Measurements from ENCODE around the gene RETREG1. TPM values are rescaled to one million over a fixed set of nuclear protein-coding genes. Genes with fewer than 3 reads are reported as not detected.

Gene RETREG1
- total and polyA plus RNA-seq, 2 experiments from 2014 or later: 2.3 to 3.6 TPM

DNA sequence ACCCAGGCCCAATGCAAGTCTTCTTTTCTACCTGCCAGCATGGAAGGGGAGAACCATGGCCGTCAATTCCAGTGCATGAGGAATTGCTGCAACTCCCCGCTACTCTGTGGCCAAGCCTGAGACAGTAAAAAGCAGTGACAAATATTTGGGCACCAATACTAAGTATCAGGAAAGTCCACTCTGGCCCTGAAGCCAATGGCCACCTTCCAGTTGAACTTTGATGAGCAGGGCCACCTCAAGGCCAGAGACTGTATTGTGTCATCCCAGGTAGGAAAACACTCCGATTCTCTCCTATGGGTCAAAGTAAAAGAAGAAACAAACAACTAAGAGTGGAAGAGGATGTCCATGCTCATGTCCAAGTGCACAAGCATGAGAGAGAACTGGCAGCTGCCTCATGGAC lies 27.1 kb downstream of the RETREG1 start (continued):
- TF ChIP-seq, protein P1, sequence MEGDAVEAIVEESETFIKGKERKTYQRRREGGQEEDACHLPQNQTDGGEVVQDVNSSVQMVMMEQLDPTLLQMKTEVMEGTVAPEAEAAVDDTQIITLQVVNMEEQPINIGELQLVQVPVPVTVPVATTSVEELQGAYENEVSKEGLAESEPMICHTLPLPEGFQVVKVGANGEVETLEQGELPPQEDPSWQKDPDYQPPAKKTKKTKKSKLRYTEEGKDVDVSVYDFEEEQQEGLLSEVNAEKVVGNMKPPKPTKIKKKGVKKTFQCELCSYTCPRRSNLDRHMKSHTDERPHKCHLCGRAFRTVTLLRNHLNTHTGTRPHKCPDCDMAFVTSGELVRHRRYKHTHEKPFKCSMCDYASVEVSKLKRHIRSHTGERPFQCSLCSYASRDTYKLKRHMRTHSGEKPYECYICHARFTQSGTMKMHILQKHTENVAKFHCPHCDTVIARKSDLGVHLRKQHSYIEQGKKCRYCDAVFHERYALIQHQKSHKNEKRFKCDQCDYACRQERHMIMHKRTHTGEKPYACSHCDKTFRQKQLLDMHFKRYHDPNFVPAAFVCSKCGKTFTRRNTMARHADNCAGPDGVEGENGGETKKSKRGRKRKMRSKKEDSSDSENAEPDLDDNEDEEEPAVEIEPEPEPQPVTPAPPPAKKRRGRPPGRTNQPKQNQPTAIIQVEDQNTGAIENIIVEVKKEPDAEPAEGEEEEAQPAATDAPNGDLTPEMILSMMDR (conservative IDR thresholded peaks at IDR 0.05; ENCODE audit: low read depth in 2 of 2): no peak
- no peak for TF ChIP-seq ZNF114 (CRISPR knock-in tag; IDR thresholded peaks at IDR 0.05)
- TF ChIP-seq STAT1 (IDR thresholded peaks at IDR 0.05; ENCODE audit: unreplicated experiment): no peak
- TF ChIP-seq NANOG (IDR thresholded peaks at IDR 0.05; ENCODE audit: borderline replicate concordance): no peak
- TF ChIP-seq JUNB (IDR thresholded peaks at IDR 0.05; ENCODE audit: unreplicated experiment): no peak

DNA sequence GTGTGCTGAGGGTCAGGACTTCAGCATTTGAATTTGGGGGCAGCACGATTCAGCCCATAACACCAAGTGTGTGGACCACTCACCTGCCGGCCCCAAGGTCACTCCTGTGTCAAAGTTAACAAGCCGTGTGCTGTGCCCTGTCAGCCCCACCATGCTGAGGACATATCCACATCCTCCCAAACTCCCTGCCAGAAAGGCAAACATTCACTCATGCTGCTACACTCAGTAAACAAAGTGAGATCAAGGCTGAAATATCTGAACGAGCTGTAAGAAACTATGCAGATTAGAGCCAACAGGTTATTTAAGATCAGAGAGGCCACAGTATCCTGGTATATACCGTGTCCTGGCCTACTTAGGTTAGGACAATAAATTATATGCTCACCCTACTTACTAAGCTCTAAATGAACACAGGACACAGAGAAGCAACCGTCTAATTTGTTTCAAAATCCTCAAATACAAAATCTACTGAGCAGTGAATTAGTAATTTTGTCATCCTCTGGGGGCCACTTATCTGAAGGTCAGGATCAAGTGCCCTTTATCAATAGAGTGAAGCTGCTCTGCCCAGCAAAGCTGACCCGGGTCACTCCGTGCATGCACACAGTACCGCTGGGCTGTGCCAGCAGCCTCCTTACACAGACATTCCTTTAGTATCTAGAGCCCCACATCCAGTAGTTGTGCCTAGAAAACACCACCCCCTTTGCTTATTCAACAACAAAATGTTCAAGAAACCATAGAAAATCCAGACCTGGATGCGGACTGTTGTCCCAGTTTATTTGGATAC lies 28.2 kb downstream of the RETREG1 start:
- no peak for ATAC-seq
- TF ChIP-seq EZH2phosphoT487 (IDR thresholded peaks at IDR 0.05; ENCODE audit: unreplicated experiment) (no peak), JUNB (IDR thresholded peaks at IDR 0.05; ENCODE audit: unreplicated experiment) (no peak), EZH2 (IDR thresholded peaks at IDR 0.05; ENCODE audit: low read depth, unreplicated experiment) (no peak)
- no peaks in the 10 kb centered on the region for H3F3A ChIP-seq (replicated peaks; ENCODE audit: low read depth)
- no peak overlapping the region for H3K4me3 ChIP-seq
- no peaks in the 10 kb centered on the region for H3K36me3 ChIP-seq (ENCODE audit: insufficient read depth)
- peaks cover 22% of the 10 kb centered on the region for H3K4me1 ChIP-seq (ENCODE audit: insufficient read depth)
- no peak overlapping the region for H2AFZ ChIP-seq
- H3K79me2 ChIP-seq (replicated peaks; ENCODE audit: insufficient read depth): no peaks in the 10 kb centered on the region
- peaks cover 9% of the 10 kb centered on the region; the same call in 1 of the 2 replicates for H3K9me2 ChIP-seq (ENCODE audit: insufficient read depth)
- H3K27me3 Mint-ChIP-seq (ENCODE audit: insufficient read depth, low read depth, poor library complexity): peaks cover 3% of the 10 kb centered on the region
- H3K27ac ChIP-seq (ENCODE audit: low read depth): no peak overlapping the region
- H3K36me3 Mint-ChIP-seq (ENCODE audit: low read depth): peaks cover 12% of the 10 kb centered on the region
- H4K20me1 ChIP-seq (replicated peaks; ENCODE audit: insufficient read depth): no peaks in the 10 kb centered on the region
- H3K4me1 Mint-ChIP-seq: peaks cover 24% of the 10 kb centered on the region
- no peak overlapping the region for H3K4me2 ChIP-seq
- H3K27me3 ChIP-seq (ENCODE audit: insufficient read depth): no peaks in the 10 kb centered on the region
- H3K27ac Mint-ChIP-seq: no peak overlapping the region
- H3K4me3 Mint-ChIP-seq: no peak overlapping the region
- DNase-seq (ENCODE audit: low spot score): no peak
- H3K9me3 Mint-ChIP-seq: peaks cover 9% of the 10 kb centered on the region

DNA sequence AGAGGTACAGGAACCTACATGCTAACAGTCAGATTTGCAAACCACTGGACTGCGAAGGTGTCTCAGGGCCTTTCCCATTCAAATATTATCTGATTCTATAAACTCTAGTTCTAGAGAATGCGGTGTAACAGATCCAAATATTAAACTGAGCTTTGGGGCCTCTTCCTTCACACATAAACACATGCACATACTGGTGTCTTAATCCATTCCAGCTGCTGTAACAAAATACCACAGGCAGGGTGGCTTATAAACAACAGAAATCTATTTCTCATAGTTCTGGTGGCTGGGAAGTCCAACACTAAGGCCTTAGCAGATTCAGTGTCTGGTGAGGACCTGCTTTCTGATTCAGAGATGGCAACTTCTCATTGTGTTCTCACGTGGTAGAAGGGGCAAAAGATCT lies 30.2 kb downstream of the RETREG1 start:
- no peak overlapping the region for H3K4me3 Mint-ChIP-seq
- peaks cover 9% of the 10 kb centered on the region; the same call in 1 of the 2 replicates for H3K9me2 ChIP-seq (ENCODE audit: insufficient read depth)
- peaks cover 18% of the 10 kb centered on the region for H3K4me1 ChIP-seq (ENCODE audit: insufficient read depth)
- no peaks in the 10 kb centered on the region for H3K79me2 ChIP-seq (replicated peaks; ENCODE audit: insufficient read depth)
- no peaks in the 10 kb centered on the region for H4K20me1 ChIP-seq (replicated peaks; ENCODE audit: insufficient read depth)
- no peaks in the 10 kb centered on the region for H3K27me3 ChIP-seq (ENCODE audit: insufficient read depth)
- no peak overlapping the region for H3K4me2 ChIP-seq
- peaks cover 9% of the 10 kb centered on the region for H3K9me3 Mint-ChIP-seq
- no peak overlapping the region for H3K27ac Mint-ChIP-seq
- no peak overlapping the region for H3K27ac ChIP-seq (ENCODE audit: low read depth)
- DNase-seq (ENCODE audit: low spot score): no peak
- H3K36me3 Mint-ChIP-seq (ENCODE audit: low read depth): peaks cover 12% of the 10 kb centered on the region
- no peak overlapping the region for H2AFZ ChIP-seq
- peaks cover 24% of the 10 kb centered on the region for H3K4me1 Mint-ChIP-seq
- H3K4me3 ChIP-seq: no peak overlapping the region
- H3K27me3 Mint-ChIP-seq (ENCODE audit: insufficient read depth, low read depth, poor library complexity): no peaks in the 10 kb centered on the region
- ATAC-seq: no peak
- H3K36me3 ChIP-seq (ENCODE audit: insufficient read depth): no peaks in the 10 kb centered on the region
- no peaks in the 10 kb centered on the region for H3F3A ChIP-seq (replicated peaks; ENCODE audit: low read depth)
- no peak for TF ChIP-seq NANOG (IDR thresholded peaks at IDR 0.05; ENCODE audit: borderline replicate concordance)
- TF ChIP-seq, protein P2, sequence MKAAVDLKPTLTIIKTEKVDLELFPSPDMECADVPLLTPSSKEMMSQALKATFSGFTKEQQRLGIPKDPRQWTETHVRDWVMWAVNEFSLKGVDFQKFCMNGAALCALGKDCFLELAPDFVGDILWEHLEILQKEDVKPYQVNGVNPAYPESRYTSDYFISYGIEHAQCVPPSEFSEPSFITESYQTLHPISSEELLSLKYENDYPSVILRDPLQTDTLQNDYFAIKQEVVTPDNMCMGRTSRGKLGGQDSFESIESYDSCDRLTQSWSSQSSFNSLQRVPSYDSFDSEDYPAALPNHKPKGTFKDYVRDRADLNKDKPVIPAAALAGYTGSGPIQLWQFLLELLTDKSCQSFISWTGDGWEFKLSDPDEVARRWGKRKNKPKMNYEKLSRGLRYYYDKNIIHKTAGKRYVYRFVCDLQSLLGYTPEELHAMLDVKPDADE (IDR thresholded peaks at IDR 0.05): no peak
- TF ChIP-seq CREB1 (CRISPR knock-in tag; IDR thresholded peaks at IDR 0.05; ENCODE audit: low read depth): no peak
- TF ChIP-seq, protein P1 (conservative IDR thresholded peaks at IDR 0.05; ENCODE audit: low read depth in 2 of 2): no peak
- TF ChIP-seq STAT1 (IDR thresholded peaks at IDR 0.05; ENCODE audit: unreplicated experiment): no peak
- TF ChIP-seq ZNF331 (CRISPR knock-in tag; IDR thresholded peaks at IDR 0.05; ENCODE audit: low read depth): no peak
- no peak for TF ChIP-seq EZH2 (IDR thresholded peaks at IDR 0.05; ENCODE audit: low read depth, unreplicated experiment)
- TF ChIP-seq, protein P3, sequence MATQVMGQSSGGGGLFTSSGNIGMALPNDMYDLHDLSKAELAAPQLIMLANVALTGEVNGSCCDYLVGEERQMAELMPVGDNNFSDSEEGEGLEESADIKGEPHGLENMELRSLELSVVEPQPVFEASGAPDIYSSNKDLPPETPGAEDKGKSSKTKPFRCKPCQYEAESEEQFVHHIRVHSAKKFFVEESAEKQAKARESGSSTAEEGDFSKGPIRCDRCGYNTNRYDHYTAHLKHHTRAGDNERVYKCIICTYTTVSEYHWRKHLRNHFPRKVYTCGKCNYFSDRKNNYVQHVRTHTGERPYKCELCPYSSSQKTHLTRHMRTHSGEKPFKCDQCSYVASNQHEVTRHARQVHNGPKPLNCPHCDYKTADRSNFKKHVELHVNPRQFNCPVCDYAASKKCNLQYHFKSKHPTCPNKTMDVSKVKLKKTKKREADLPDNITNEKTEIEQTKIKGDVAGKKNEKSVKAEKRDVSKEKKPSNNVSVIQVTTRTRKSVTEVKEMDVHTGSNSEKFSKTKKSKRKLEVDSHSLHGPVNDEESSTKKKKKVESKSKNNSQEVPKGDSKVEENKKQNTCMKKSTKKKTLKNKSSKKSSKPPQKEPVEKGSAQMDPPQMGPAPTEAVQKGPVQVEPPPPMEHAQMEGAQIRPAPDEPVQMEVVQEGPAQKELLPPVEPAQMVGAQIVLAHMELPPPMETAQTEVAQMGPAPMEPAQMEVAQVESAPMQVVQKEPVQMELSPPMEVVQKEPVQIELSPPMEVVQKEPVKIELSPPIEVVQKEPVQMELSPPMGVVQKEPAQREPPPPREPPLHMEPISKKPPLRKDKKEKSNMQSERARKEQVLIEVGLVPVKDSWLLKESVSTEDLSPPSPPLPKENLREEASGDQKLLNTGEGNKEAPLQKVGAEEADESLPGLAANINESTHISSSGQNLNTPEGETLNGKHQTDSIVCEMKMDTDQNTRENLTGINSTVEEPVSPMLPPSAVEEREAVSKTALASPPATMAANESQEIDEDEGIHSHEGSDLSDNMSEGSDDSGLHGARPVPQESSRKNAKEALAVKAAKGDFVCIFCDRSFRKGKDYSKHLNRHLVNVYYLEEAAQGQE (IDR thresholded peaks at IDR 0.05; ENCODE audit: unreplicated experiment): no peak
- TF ChIP-seq EZH2phosphoT487 (IDR thresholded peaks at IDR 0.05; ENCODE audit: unreplicated experiment): no peak
- no peak for TF ChIP-seq JUNB (IDR thresholded peaks at IDR 0.05; ENCODE audit: unreplicated experiment)
- TF ChIP-seq ZNF114 (CRISPR knock-in tag; IDR thresholded peaks at IDR 0.05): no peak

All from GM23338 (cell line).